NCI-H1417 (cell line): ENCODE data around the gene DYRK1A.
"Not testable (repeated sequence)": the region's sequence is repeated elsewhere in the genome, so short reads cannot be mapped to it uniquely, and the experiment has no call there.

Experiments
- DNase-seq, 3 experiments: peaks; one replicate each; lab custom pipeline; 2025; lab: John Stamatoyannopoulos, UW

DYRK1A gene

DNA sequence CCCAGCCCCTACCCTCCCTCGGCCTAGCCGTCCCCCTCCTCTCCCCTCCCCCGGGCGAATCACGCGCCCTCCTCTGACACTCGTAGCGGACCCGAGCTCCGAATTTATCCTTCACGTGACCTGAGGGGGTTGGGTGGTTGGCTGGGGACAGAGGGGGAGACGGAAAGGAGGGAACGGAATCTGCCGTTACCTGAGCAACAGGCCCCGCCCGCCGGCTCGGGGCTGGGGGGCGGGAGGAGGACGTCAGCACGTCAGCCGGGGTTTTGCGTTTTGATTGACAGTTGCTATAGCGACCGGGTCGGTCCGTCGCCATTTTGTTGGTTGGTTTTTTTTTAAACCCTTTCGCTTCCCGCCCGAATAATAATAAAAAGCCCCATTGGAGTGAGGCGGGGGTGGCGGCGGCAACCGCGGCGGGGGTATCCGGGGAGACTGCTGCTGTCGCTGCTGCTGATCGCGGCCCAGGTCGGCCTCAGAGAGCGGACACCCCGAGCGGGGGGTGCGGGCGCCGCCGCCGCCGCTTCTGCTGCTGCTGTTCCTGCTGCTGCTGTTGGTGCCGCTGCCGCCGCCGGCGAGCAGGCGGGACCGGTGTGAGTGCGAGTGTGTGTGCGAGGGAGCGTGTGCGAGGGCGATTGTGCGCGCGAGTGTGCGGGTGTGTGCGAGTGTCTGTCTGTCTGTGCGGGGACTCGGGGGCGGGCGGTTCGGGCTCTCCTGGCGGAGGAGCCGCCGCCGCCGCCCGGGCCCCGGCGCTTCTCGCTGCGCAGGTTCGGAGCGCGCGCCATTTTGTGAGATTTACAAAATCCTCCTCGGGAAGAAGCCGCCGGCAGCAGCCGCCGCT, at the start of gene DYRK1A:
Gene DYRK1A, plus strand, starts transcription at position 292 of the 835 bp plus-strand sequence. CDS start 53,602 bp downstream, outside the sequence.
- peak; percentile 100 for DNase-seq

DNA sequence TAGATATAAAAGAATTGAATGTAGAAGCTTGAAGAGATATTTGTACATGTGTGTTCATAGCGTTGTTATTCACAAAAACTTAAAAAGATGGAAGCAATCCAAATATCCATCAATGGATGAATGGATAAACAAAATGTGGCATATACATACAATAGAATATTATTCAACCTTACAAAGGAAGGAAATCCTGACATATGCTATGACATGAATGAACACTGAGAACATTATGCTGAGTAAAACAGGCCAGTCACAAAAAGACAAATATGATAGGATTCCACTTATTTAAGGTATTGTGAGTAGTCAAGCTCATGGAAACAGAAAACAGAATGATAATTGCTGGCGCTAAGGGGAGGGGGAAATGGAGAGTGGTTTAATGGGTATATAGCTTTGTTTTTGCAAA, 47.0 kb upstream of the DYRK1A start:
- no peak for DNase-seq

GRCh38 chr21:37322084-37322483, 44.5 kb upstream of the DYRK1A start:
- no peak for DNase-seq

DNA sequence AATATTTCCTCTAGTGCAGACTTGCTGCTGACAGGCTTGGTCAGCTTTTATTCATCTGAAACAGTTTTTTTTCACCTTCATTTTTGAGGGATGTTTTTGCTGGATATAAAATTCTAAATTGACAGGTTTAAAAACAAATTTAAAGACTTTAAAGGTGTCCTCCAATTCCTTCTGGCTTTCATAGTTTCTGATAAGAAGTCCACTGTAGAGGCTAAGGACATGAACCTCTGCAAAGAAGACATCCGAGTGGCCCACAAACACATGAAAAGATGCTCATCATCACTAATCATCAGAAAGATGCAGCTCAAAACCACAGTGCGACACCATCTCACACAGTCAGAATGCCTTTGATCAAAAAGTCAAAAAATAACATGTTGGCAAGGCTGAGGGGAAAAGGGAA, 42.0 kb upstream of the DYRK1A start:
- no peak for DNase-seq

DNA sequence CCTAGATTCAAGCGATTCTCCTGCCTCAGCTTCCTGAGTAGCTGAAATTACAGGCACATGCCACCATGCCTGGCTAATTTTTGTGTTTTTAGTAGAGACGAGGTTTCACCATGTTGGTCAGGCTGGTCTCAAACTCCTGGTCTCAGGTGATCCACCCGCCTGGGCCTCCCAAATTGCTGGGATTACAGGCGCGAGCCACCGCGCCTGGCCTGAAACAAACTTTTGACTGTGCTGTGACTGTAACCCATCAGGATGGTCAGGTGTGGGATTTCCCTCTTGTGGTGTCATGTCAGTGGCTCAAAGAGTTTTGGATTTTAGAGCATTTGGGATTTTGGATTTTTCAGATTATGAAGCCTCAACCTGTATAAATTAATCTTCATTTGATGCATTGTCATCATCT, 38.4 kb upstream of the DYRK1A start:
- not testable (repeated sequence) for DNase-seq

DNA sequence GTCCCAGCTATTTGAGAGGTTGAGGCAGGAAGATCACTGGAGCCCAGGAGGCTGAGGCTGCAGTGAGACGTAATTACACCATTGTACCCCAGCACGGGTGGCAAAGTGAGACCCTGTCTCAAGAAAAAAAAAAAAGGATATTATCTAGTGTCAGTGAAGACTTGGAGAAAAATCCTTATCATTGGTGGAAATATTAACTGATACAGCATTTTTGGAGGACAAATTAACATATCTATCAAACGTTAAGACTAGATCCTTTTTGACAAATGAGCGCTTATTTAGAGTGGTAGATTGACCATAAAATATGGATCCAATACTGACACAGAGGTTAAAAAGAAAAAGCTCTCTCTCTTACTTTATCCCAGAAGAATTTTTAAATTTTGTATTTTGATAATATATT, 35.2 kb upstream of the DYRK1A start:
- DNase-seq: no peak

- no peak for DNase-seq
These were observed 31.5 kb upstream of the DYRK1A start for GRCh38 chr21:37335053-37335452.

DNA sequence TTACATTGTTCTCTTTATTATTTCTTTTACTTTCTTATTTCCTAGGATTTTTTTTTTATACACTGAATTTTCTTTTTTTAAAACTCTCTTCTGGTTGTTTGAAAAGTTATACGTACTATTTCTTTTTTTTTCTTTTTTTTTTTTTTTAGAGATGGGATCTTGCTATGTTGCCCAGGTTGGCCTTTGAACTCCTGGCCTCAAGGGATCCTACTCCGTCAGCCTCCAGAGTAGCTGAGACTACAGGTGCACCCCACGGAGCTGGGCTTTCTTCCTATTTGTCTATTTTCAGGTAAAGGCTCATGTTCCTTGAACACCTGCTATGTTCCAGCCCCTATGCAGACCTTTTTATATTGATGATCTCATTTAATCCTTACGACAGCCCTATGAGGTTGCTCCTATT, 29.4 kb upstream of the DYRK1A start:
- DNase-seq: no peak

GRCh38 chr21:37337831-37338230, 28.7 kb upstream of the DYRK1A start:
- no peak for DNase-seq

DNA sequence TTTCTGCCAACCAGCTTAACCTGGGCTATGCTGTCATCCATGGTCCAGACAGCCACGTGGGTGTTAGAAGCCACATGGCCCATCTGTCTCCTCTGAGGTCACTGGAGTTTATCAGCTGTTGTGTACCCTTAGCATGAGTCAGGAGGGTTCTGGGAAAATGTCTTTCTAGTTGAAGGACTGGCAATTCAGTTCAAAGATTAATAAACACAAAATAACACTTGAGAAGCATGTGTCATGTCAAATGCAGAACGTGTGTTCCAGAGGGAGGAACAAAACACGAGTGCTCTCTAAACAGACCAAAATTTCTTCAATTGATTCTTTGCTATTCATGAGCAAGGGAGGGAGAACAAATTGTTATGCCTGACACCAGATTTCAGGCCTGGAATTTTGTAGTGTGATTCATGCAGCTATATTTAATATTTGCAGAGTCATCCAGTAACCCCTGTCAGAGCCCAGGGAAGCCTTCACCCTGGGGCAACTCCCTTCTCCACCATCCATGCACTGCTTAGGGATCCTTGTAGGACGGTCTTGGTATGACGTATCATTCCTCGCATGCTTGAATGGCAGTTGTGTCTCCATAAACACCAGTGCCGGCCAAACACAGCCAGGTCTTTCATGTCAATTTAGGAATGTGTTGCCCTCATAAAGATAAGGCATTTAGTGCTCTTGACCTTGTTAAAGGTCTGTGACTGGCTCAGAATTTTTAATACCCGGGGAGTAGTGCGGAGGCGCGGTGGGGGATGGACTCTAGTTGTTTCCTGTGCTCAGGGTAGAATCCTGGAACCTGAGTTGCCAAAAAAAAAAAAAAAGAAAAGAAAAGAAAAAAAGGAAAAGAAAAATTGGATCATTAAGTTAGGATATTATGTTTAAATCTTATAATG, 27.7 kb upstream of the DYRK1A start:
- DNase-seq: no peak

- DNase-seq: no peak
These were observed 27.0 kb upstream of the DYRK1A start for GRCh38 chr21:37339552-37339939.

DNA sequence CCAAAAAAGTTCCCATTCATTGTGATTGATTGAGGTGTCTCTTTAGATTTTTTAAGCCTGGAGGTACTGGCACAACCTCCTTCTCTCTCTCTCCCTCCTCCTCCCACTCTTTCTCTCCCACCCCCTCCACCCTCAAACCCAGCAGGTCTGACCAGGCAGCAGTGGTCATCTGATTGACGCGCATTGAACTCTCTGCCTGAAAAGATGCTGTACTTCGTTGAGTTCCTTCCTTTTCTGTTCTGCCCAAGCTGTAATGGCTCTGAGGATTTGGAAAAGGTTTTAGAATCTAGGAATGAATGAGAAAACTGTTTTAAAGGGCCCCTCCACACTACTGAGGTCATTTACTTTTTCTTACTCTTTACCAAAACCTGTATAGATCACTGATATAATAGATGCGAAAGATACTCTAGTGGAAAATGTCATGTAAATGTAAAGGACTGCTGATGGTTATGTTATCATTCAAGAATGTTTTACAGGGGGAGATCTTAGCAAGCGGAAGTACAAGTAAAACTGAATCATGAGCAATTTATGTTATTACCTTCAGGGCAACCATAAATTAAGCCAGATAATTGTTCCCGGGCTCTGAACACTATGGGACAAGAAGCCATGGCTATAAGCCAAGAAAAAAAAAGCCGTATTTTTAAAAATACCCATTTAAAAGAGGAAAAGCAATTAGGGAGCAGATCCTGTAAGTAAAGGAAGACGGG, 25.2 kb upstream of the DYRK1A start:
- DNase-seq: peak in 1 of 3 experiments; percentile 50

- no peak for DNase-seq
These were observed 24.4 kb upstream of the DYRK1A start for GRCh38 chr21:37342046-37342632.

DNA sequence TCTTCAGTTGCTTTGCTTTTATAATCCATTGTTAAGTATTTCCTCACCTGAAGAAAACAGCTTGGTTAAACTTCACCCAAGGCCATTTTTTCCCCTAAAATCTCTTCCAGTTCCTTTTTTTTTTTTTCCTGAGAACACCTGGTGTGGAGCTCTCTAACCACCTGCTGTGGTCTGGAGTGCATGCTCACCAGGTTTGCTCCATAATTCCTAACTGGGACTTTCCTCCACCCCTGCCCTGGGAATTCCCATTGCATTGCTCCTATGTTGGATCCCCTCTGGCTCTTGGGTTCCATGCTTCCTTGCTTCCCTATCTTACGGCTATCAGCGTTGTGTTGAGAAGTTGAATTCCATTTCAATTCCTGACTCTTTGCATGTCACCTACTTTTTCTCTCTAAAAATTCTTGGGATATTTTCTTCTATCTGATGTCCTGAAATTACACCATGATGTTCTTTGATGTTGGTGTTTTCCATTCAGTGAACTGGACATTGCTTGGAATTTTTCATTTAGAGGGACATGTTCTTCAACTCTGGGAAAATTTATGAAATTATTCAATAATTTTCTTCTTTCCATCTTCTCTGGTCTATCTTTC, 19.6 kb upstream of the DYRK1A start:
- no peak for DNase-seq

DNA sequence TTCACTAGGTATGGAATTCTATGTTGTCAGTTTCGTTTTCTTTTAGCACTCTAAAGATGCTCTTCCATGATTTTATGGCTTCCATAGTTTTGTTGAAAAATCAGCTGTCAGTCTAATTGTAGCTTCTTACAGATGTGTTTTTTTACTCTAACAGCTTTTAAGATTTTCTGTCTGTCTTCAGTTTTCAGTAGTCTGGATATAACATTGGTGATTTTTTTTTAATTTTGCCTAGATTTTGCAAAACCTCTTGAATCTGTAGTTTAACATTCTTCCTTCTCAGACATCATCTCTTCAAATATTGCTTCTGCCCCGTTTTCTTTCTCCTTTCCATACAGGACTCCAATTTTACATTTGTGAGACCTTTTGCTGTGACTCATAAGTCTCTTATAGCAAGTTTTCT, 17.9 kb upstream of the DYRK1A start:
- peak in 1 of 3 experiments; percentile 16 for DNase-seq

DNA sequence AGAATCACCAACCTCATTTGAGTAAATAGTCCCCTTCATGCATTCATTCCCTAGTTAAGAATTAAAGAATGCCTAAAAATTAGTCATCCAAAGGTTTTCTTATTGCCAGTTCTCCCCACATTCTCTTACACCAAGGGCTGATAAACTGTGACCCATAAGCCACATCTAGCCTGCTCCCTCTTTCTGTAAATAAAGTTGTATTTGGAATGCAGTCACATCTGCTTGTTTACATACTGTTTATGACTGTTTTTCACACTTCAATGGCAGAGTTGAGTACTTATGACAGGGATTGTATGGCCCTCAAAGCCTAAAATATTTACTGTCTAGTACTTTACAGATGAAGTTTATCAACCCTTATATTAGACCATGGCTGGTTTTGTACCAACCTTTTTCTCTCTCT, 16.1 kb upstream of the DYRK1A start:
- DNase-seq: no peak

- peak in 1 of 3 experiments; percentile 31 for DNase-seq
These were observed 9.9 kb upstream of the DYRK1A start for GRCh38 chr21:37356706-37357105.

- no peak for DNase-seq
These were observed 8.9 kb upstream of the DYRK1A start for GRCh38 chr21:37357691-37358090.

DNA sequence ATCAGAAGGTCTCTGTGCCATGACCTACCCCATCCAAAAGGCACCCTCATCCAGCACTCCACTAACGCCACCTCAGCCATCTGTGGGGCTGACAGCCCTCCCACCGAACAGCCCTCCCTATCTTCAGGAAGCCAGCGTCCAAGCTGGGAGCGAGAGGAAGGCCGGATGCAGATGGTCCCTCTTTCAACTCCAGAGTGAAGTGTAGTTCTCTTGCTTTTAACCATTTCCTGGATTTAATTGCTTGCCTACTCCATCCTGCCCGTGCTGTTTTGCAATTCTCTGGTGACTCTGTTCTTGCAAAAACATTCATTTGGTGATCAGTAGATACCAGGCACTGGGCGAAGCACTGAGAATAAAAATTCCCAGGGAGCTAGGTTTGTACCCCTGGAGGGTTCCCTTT, 8.2 kb upstream of the DYRK1A start:
- no peak for DNase-seq

DNA sequence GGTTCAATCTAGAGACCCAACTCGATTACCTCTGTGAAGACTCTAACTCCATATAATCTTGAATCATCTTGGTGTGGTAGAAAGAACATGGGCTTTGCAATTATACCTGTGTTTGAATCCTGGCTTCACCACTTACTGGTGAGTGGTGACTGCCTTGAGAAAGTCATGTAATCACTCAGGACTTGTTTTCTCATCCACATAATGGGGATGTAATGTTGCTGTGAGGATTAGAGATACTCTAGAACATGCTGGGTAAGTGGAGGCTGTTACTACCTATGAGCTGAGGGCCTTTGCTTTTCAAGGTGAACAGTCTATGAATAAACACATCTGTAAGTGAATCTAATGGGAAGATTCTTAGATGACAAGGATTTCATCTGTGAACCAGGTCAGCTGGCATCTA, 2.6 kb upstream of the DYRK1A start:
- no peak for DNase-seq

- DNase-seq: no peak
These were observed 1.9 kb upstream of the DYRK1A start for GRCh38 chr21:37364722-37365121.
